ENCODE results near the gene BPIFB6. TPM values are rescaled to one million over a fixed set of nuclear protein-coding genes. Genes with fewer than 3 reads are reported as not detected.

Gene BPIFB6
- total RNA-seq, 4 donors from 2014 or later: not detected

GRCh38 chr20:33028875-33029274 is 2.6 kb upstream of the BPIFB6 start:
- no peak for TF ChIP-seq CTCF (IDR thresholded peaks at IDR 0.05; ENCODE audit: low read depth)

- no peak for TF ChIP-seq CTCF (IDR thresholded peaks at IDR 0.05; ENCODE audit: low read depth)
These were observed 1.4 kb upstream of the BPIFB6 start for GRCh38 chr20:33030076-33030475.

DNA sequence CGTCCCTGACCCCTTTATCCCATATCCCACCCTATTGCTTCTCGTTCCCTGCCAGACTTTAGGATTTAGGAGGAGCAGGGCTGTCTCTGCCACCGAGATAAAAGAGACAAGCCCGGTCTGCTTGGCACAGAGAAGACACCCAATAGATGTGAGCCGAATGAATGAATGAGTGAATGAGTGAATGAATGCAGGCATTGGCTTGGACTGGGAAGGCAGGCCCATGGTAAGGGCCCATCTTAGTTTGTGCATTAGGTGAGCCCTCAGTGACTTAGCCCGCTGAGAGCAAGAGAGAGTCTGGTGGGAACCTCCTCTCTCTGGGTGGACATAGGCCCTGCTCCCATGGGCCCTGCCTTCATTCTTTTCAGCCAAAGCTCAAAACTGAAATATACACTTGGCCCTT is 879 bp upstream of the BPIFB6 start:
- no peak for TF ChIP-seq CTCF (IDR thresholded peaks at IDR 0.05; ENCODE audit: low read depth)

GRCh38 chr20:33032555-33032954 is 1.1 kb downstream of the BPIFB6 start:
- no peak for TF ChIP-seq CTCF (IDR thresholded peaks at IDR 0.05; ENCODE audit: low read depth)

GRCh38 chr20:33033381-33033780 is 1.9 kb downstream of the BPIFB6 start:
- no peak for TF ChIP-seq CTCF (IDR thresholded peaks at IDR 0.05; ENCODE audit: low read depth)

GRCh38 chr20:33034115-33034514 is 2.7 kb downstream of the BPIFB6 start:
- no peak for TF ChIP-seq CTCF (IDR thresholded peaks at IDR 0.05; ENCODE audit: low read depth)

- no peak for TF ChIP-seq CTCF (IDR thresholded peaks at IDR 0.05; ENCODE audit: low read depth)
These were observed 3.5 kb downstream of the BPIFB6 start for GRCh38 chr20:33034901-33035492.
